ENCODE results near the gene ATL1.

GRCh38 chr14:50677527-50678063 is 117.7 kb downstream of the ATL1 start:
- no peak for TF ChIP-seq CTCF (conservative IDR thresholded peaks at IDR 0.05 in 1 of 2, IDR thresholded peaks at IDR 0.05 in 1 of 2; ENCODE audit: extremely low read depth in 1 of 2, insufficient read depth in 1 of 2, low read depth in 1 of 2, low read length in 2 of 2)
- TF ChIP-seq EZH2 (IDR thresholded peaks at IDR 0.05; ENCODE audit: borderline replicate concordance, low read length) = no peak

Measured in mammary epithelial cell (primary cell).